Suppressor macrophage (primary cell): ENCODE results near the gene SNX25.
"Not testable (repeated sequence)": the region's sequence is repeated elsewhere in the genome, so short reads cannot be mapped to it uniquely, and the experiment has no call there.

Experiments
- DNase-seq, 4 experiments: peaks; one replicate each; pipeline ENCODE4 v3.0.0-alpha.2; 2020 to 2022

SNX25 gene

DNA sequence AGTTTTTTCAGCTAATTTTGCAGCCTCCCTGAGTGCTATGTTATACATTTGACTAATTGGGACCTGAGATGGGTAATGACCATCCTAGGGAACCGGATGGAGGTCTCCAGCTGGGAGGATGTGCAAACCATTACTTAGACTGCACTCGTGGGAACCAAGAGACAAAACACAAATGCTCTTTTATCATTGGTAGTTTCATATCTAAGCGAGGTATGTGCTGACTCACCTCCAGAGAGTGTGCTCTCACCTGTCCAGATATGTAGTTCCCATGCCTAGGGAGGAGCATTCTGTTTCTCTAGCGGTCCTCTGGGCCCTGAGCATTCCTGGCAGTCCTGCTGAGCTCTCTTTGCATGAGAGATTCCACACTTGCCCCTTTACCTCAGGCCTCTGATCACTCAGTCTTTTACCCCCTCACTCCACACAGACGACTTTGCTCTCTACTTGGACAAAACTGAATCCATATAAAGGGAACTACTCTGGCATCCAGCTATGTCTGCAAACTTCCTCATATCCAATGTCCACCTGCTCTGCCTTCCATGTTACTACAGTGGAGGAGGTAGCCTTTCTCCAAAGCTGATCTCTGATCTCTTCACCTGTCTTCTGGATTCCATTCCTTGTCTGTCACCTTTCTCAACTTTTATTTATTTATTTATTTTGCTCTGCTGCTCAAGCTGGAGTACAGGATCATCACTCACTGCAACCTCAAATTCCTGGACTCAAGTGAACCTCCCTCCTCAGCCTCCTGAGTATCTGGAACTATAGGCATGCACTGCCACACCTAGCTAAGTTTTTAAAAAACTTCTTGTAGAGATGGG lies 97.9 kb downstream of the SNX25 start:
- DNase-seq: no peak

DNA sequence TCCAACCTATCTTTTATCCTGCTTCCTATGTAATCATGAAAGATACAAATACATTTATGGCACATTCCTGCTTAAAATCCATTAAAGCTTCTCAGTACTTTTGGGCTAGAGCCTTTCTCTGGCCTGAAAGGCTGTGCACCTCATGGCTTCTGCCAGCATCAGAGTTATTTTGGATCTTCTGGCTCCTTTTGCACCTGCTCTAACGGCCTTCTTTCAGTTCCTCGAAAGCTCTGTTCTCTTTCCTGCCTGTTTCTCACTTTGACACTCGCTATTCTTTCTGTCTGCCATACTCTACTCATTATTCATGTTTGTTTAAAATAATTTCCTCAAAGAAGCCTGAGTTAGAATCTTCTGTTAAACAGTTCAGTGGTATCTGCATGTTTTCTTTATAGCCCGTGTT lies 100.4 kb downstream of the SNX25 start:
- DNase-seq: no peak

DNA sequence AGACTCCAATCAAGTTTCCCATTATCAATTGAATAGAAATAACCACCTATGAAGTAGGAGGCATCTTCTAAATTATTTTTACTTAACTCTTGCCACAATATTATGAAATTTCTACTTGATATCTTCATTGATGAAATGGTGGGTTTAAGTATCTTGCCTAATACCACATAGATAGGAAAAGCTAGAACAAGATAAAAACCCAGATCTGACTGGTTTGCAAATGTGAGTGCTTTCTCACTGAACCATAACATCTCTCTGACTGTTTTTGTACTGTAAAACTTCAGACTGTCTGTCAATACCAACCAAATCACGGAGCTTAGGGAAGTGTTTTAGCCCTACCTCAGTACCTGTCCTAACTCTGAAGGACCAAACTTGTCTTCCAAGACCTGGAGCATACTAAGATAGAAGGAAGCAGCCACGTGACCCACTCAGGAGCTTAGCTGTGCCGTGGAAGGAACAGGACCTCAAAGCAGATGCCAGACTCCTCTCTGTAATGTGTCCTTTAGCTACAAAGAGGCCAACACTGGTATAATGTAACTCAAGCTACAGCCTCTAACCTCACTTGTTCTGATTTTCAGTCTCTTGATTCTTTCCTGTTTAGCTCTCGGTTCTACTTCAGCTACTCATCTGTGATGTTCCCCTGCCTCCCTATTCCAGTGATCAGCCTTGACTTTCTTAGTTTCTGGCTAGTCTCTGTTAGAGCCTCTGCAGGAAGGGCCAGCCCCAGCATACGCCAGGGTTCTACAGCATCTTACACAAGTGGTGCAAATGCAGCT lies 101.9 kb downstream of the SNX25 start:
- DNase-seq: no peak

- no peak for DNase-seq
These were observed 103.3 kb downstream of the SNX25 start for GRCh38 chr4:185312699-185313098.

DNA sequence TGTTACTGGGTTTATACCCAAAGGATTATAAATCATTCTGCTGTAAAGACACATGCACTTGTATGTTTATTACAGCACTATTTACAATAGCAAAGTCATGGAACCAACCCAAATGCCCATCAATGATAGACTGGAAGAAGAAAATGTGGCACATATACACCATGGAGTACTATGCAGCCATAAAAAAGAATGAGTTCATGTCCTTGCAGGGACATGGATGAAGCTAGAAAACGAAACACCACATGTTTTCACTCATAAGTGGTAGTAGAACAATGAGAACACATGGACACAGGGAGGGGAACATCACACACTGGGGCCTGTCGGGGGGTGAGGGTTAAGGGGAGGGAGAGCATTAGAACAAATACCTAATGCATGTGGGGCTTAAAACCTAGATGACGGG lies 108.1 kb downstream of the SNX25 start:
- DNase-seq: not testable (repeated sequence)

DNA sequence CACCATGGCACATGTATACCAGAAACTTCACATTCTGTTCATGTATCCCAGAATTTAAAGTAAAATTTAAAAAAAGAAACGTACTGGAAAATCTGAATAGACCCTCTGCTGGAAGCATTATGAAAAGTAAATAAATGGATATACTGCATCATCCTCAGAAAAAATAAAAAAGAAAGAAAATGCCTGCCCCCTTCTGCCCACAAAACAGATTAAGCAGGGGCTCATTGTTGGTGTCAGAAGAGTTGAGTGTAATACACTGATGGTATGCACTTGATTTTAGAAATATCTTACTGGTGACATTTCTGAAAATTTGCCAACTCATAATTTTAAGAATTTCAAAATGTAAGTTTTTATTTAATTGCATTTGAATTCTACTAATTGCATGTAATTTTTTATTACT lies 108.5 kb downstream of the SNX25 start:
- no peak for DNase-seq

DNA sequence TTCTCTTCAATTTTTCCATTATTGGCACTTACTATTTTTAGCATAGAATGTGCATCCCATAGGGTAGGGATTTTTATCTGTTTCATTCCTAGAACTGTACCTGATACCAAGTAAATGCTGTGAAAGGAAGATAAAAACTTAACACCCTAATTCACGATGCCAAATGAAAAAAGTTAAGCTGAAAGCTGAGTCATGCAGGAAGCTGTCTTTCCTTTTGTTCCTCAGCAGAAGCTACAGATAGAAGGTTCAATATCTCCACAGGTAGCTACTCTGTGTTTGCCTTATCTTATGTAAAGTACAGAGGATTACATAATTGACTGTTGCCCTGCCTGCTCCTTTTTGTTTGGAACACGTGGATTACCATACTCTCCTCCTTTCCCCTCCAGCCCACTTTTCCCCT lies 109.3 kb downstream of the SNX25 start:
- no peak for DNase-seq

DNA sequence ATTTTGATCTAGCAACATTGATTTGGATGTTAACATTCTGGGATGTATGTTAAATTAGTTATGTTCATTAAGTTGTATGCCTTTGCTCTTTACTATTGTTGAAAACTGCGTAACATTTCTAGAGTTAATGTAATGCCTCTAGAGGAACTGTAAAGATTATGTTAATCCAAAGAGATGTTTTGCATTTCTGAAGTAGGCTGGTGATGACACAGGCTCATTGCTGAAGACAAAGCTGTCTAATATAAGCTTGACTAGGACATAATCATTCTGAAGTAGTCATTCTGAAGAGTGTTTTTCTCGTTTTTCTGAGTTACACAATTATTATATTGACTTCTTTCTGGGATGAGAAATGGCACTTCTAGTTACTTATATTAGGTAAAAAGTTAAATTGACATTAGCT lies 113.4 kb downstream of the SNX25 start:
- DNase-seq: no peak

DNA sequence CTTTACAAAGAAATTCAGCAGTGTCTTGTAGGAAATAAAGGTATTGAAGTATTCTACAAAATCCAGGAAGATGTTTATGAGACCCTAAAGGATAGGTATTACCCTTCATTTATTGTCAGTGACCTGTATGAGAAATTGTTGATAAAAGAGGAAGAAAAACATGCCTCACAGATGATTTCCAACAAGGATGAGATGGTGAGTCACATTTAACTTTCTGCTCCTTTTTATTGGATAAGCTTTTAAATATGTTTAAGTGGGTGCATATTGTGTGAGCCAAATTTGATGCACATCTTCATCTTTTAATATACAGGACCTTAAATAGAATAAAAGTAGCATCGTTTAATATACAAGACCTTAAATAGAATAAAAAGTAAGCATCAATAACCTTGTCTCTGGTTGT lies 114.2 kb downstream of the SNX25 start:
- DNase-seq: no peak

GRCh38 chr4:185324361-185324760 lies 115.0 kb downstream of the SNX25 start:
- DNase-seq: not testable (repeated sequence)

GRCh38 chr4:185325721-185326120 lies 116.3 kb downstream of the SNX25 start:
- DNase-seq: not testable (repeated sequence)

GRCh38 chr4:185328586-185328985 lies 119.2 kb downstream of the SNX25 start:
- DNase-seq: no peak

DNA sequence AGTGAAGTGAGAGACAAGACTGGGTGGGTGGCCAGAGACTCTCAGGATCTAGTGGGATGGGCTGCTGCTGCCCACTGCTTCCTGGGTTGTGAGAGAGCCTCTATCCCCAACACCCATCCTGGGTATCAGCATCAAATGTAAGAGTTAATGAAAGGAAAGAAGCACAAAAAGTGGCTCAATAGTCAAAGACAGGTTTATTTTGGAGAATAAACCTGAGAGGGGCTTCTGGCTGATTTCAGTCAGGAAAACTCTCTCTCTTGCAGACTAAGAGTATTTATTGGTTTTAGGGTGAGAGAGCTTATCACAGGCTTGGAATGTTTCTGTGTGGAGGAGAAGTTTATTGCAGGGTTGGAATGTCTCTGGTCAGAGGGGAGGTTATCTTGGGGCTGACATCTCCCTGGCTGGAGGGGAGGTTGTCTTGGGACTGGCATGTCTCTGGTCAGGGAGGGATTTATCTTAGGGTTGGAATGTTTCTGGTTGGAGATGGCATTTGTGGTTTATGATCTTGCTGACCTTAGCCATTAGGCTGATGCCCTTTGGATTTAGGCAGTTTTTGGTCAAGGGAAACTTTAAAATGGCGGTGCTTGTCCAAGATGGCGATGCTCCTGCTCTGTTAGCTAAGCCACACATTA lies 120.6 kb downstream of the SNX25 start:
- not testable (repeated sequence) for DNase-seq

DNA sequence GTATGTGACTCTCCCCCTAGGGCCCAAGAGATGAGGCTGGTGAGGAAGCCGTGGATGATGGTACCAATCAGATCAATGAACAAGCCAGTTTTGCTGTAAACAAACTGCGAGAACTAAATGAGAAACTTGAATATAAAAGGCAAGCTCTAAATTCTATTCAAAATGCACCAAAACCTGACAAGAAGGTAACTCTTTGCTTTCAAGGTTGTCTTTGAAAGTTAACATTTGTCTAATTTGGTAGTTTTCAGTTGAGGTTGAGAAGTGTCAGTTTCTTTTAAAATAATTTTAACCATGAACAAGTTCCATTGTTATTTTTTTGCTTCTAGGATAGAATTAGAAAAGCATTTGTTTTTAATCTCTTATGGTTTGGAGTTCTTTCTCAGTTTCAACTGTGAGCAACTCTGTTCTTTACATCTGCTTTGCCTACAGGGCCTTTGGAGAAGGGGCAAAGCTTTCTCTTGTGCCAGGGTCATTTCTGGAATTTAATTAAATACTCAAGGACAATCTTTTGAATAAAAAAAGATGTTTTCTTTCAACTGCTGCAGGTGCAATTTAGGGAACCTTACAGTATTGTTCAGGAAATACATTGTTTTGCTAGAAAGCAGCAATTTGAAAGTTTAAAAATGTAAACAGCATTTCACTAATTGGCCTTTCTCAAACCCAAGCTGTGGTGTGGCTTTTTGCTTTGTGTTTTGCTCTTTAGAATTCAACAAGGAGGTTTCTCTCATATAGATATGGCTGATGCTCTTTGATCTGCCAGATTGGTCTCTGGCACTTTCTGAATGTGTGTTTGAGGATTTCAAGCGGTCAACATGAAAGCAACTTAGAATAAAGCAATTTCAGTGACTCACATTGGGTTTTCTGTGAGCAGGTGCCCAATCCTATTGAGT lies 123.4 kb downstream of the SNX25 start:
- DNase-seq: no peak

GRCh38 chr4:185334326-185334725 lies 124.9 kb downstream of the SNX25 start:
- no peak for DNase-seq

DNA sequence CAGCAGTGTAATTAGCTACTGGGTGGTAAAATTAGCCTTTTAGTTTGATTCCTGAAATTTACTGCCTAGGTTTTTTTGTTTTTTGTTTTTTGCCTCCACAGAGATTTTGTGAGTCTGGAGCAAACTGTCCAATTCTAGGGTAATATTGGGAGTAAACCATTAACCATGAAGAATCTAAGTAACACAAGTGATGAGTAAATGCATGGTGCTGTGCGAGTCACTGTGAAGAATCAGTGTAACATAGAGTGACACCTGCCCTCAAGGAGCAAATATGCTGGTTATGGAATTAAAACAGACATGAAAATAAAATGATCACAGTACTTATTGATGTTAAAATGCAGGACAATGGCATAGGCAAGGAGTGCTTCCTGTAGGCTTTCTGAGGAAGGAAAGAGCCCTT lies 126.2 kb downstream of the SNX25 start:
- no peak for DNase-seq

- no peak for DNase-seq
These were observed 130.5 kb downstream of the SNX25 start for GRCh38 chr4:185339941-185340340.

DNA sequence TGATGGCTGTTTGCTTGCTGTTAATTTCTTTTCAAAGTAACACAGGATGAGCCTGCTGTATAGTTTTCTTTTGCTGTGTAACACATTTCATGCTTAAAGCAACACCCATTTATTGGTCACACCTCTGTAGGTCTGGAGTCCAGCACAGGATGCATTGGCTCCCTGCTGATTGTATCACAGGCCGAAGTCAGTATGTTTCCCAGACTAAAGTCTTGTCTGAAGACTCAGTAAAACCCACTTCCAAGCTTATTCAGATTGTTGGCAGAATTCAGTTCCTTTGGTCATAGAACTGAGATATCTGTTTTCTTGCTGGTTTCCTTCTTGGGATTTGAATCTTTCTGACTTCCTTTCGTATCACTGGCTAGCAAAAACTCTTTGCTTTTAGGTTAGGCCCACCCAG lies 132.0 kb downstream of the SNX25 start:
- no peak for DNase-seq

GRCh38 chr4:185341841-185342240 lies 132.4 kb downstream of the SNX25 start:
- no peak for DNase-seq

GRCh38 chr4:185343726-185344581 lies 134.6 kb downstream of the SNX25 start:
- no peak for DNase-seq

- DNase-seq: no peak
These were observed 135.5 kb downstream of the SNX25 start for GRCh38 chr4:185344743-185345538.
